GM18517 (cell line): Measurements from ENCODE around the gene TINAG.

Experiments
- ATAC-seq: cut with Tn5 transposase; IDR thresholded peaks from one replicate; pipeline ENCODE4 v1.9.1; 2021; ENCODE audit warnings: mild to moderate bottlenecking, moderate library complexity; ENCODE audit not compliant: unreplicated experiment

The TINAG gene

GRCh38 chr6:54308289-54308985 lies at the start of gene TINAG:
Gene TINAG (plus strand): TSS chr6:54308441. CDS start chr6:54308551, 110 bp downstream.
- peak; percentile 52 for ATAC-seq

GRCh38 chr6:54260025-54260424 lies 48.2 kb upstream of the TINAG start:
- ATAC-seq = no peak

- ATAC-seq = no peak
These were observed 45.7 kb upstream of the TINAG start for GRCh38 chr6:54262499-54262898.

GRCh38 chr6:54262971-54263370 lies 45.3 kb upstream of the TINAG start:
- no peak for ATAC-seq

- ATAC-seq = no peak
These were observed 43.5 kb upstream of the TINAG start for GRCh38 chr6:54264581-54265272.

- ATAC-seq = no peak
These were observed 41.8 kb upstream of the TINAG start for GRCh38 chr6:54266400-54266923.

- ATAC-seq = no peak
These were observed 40.4 kb upstream of the TINAG start for GRCh38 chr6:54267798-54268197.

- no peak for ATAC-seq
These were observed 34.9 kb upstream of the TINAG start for GRCh38 chr6:54273214-54273820.

GRCh38 chr6:54274383-54274782 lies 33.9 kb upstream of the TINAG start:
- no peak for ATAC-seq

GRCh38 chr6:54282186-54282585 lies 26.1 kb upstream of the TINAG start:
- ATAC-seq = no peak

- no peak for ATAC-seq
These were observed 23.9 kb upstream of the TINAG start for GRCh38 chr6:54284161-54284860.

- no peak for ATAC-seq
These were observed 22.6 kb upstream of the TINAG start for GRCh38 chr6:54285595-54285994.

GRCh38 chr6:54286141-54286540 lies 22.1 kb upstream of the TINAG start:
- ATAC-seq = no peak

GRCh38 chr6:54288474-54288873 lies 19.8 kb upstream of the TINAG start:
- no peak for ATAC-seq

- ATAC-seq = no peak
These were observed 18.8 kb upstream of the TINAG start for GRCh38 chr6:54289426-54289825.

GRCh38 chr6:54291146-54291545 lies 17.1 kb upstream of the TINAG start:
- peak; percentile 59 for ATAC-seq

GRCh38 chr6:54291738-54292137 lies 16.5 kb upstream of the TINAG start:
- peak; percentile 95 for ATAC-seq

- no peak for ATAC-seq
These were observed 13.2 kb upstream of the TINAG start for GRCh38 chr6:54294965-54295532.

GRCh38 chr6:54299542-54300269 lies 8.5 kb upstream of the TINAG start:
- ATAC-seq = no peak

- ATAC-seq = no peak
These were observed 6.5 kb upstream of the TINAG start for GRCh38 chr6:54301770-54302169.
